Bone marrow (tissue), 2 donors: Measurements from ENCODE around the gene RAPGEF5.

Experiments used
- DNase-seq, 2 donors: peaks; one replicate each; lab custom pipeline; 2025; lab: John Stamatoyannopoulos, UW

RAPGEF5 gene

DNA sequence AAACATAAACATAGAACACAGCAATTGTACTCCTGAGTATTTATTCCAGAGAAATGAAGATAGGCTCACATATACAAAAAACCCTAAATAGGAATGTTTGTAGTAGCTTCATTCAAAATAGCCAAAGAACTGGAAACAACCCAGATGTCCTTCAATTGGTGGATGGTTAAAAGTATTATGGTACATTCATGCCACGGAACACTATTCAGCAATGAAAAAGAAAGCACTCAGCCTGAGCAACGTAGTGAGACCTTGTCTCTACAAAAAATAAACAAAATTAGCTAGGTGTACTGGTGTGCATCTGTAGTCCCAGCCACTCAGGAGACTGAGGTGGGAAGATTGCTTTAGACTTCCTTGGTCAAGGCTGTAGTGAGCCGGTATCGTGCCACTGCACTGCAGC is 94.4 kb downstream of the RAPGEF5 start:
- no peak for DNase-seq

DNA sequence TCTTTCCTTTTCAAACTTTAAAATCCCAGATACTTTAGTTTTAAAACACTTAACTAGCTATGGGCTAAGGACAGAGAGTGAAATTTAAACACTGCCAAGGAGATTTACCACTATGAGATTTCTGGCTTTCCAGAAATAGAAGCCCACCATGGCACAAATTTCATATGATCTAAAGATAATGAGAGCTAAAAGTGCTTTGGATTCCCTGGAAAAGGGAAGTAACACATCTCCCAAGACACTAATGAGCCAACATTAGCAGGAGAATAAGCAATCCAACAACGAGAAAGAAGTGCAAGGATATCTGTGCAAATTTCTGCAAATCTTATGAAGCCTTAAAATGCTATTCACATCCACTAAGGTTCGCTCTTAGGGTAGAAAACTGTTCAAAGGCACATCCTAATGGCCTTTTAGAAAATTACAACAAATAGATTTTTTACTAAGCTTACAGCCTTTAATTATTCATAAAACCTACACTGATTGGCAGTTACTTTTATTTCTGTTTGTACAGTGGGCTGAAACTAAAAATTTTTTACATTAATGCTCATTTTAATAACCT is 100.3 kb downstream of the RAPGEF5 start:
- no peak for DNase-seq

DNA sequence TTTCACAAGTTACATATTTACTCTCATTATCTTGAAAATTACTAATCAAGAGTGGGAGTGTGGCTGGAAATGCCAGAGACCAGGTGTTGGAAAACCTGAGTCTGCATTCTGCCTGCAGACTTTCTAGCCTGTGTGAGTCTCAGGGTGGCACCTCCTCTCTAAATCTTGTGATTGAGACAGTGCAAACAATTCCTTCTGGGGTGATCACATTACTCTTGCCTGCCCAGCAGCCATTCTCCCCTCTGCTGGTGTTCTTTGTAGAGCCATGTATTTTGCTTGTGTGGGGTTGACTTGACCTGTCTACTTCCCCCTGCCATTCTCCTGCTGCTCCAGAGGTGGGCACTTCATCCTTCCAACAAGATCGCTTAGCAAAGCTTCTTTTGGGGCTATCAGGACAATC is 101.1 kb downstream of the RAPGEF5 start:
- DNase-seq = no peak

DNA sequence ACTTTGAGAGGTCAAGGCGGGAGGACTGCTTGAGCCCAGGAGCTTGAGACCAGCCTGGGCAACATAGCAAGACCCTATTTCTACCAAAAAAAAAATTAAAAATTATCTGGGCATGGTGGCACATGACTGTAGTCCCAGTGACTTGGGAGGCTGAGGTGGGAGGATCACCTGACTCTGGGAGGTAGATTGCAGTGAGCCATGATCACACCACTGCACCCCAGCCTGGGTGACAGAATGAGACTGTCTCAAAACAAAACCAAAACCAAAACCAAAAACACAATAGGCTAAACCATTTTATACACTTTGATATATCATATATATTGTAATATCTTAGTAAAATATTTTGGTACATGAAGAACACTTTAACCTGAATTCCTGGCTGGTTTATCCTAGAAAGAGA is 101.6 kb downstream of the RAPGEF5 start:
- no peak for DNase-seq

DNA sequence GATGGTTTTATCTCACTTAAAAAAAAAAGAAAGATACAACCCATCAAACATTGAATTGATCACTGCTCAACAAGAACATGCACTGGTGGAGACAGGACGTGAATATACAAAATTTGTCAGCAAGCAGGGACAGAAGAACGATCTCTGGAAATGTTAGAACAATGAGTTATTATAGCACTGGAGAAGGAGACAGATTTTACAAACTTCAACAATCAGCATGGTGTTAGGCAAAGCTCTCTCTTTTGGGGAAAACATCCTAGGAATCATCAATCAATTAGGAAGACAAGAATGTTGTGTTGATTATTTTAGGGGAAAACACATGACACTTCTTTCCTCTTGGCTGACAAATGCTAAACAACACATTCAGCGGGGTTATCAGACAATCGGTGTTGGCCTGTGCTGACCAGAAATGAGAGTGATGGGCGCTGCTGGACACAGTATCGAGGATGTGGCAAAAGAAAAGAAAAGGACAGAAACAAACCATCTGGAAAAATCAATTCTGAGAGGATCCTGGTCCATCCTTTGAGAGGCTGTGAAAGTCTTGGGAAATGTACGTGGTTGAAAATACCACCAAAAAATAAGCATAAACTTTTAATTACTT is 103.9 kb downstream of the RAPGEF5 start:
- no peak for DNase-seq

DNA sequence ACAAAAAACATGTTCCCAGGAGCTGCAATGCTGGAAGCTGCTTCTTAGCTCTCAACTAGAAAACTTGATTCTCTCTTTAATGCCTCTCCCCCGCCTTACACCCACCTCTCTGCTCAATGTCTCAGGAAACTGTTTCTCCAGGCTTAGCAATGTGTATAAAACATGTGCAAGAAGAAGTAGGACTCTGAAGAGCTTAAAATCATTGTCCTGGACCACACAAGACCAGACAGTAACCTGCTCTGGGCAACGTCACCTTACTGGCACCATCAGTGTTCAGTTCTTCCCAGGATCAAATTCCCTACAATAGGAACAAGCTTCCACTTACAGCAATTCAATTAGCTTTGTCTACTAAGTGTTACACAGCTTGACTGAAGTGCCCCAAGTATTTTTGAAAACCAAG is 104.9 kb downstream of the RAPGEF5 start:
- no peak for DNase-seq

DNA sequence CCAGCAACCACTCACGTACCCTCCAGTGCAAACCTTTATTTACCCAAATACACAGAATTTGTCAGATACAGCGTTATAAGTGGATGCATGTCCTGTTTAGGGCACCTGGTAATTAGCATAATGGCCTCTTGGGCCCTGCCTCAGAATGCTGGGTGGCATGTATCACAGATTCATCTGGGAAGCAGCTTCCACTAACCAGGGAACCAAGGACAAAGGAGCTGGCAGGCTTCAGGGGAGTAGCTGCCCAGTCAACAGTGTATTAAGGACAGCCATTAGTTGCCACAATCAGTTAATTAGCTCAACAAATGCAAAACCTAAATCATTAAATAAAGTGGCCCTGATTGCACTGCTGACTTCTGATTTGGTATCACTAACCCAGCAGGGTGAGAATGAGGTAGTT is 105.7 kb downstream of the RAPGEF5 start:
- DNase-seq = no peak

DNA sequence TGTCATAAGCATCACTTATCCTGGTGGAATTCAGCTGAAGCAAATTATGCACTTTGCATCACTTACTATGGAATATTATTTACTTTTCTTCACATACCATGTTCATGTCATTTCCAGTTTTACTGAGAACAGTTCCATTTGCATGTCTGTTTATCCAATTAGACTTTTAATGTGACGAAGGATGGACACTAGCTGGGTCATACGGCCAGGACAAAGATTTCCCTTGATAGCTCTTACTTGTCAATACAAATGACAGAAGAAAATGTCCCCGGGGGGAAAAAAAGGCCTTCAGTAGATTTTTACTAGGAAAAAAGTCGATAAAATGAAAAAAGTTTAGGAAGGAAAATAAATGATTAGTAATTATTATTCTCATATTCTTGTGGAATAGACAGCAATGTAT is 106.6 kb downstream of the RAPGEF5 start:
- no peak for DNase-seq

DNA sequence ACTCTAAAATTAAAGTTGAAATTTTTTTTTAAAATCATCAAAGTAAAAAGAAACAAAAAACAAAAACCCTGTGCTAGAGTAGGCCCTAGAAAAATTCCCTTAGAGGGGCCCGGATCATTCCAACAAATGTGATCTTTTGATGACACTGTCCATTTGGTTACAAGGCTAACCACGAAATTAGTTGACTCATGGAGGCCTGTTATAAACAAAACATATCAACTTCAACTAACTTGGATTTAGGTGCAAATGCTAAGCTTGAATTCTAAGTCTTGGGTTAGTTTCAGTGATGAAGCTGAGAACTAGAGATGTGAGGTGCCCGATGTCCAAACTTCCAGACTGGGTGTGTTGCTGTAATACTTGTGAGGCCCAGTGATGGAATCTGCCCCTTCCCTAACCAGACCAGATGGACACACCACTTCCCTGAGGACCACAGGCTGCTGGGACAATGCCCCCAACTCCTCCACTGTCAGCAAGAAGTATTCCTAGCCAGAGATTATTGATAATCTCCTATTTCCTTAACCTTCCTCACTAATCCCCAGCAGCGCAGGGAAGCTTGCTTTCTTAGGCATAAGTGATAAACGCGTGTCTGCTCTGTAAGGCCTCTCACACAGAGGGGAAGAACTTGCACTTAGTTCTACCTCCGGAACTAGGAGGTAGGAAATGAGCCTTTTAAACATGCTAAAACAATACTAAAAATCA is 108.7 kb downstream of the RAPGEF5 start:
- no peak for DNase-seq

DNA sequence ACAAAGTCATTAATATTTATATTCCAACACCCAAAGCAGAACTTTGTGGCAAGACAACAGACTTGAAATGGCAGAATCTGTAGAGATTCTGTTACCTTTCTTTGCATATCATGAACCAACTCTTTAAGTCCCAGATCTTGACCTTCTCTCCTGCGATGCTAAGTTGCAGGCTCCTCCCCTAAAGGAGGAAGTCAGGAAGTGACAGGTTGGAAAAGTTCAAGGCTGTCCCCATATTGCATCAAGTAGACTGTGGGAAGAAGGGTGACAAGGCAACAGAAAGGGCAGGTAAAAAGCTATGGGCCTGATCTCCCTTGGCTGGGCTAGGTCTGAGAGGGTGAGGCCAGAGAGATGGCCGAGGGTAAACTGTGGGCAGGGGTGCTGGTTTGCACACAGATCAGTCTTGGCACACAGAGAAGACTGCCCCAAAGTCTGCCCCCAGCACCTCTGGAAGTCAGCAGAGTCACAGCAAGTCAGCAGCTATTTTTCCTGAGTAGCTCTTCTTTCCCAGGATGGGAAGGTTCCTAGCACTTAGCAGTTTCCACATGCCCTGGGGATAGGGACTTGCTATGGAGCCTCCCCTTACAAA is 115.1 kb downstream of the RAPGEF5 start:
- no peak for DNase-seq

DNA sequence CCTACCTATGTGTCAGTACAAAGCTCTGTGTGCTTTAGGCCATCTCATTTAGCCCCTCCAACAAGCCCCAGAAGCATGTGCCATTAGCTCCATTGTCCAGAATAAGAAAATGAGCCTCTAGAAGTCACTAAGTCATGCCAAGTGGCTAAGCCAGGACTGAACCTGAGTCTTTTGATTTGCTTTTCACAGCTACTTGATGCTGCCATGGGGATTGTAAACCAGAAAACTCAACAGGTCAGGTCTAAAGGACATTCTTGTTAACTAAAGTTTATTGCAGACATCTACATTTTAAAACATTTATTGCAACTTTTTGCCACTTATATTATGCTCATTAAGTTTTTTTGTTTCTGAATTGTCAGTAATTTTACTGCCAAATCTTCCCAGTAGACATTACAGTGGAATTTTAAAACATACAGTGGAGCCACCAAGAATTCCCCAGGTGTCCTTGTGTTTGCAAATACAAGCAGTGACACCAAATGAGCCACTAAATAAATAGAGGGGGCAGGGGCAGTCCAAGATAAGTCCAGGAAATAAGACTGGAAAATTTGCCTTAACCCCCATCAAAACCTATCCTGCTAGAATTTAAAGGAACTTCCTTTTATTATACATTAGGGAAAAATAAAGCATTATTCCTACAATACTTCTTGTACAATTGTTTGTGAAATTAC is 115.9 kb downstream of the RAPGEF5 start:
- no peak for DNase-seq

DNA sequence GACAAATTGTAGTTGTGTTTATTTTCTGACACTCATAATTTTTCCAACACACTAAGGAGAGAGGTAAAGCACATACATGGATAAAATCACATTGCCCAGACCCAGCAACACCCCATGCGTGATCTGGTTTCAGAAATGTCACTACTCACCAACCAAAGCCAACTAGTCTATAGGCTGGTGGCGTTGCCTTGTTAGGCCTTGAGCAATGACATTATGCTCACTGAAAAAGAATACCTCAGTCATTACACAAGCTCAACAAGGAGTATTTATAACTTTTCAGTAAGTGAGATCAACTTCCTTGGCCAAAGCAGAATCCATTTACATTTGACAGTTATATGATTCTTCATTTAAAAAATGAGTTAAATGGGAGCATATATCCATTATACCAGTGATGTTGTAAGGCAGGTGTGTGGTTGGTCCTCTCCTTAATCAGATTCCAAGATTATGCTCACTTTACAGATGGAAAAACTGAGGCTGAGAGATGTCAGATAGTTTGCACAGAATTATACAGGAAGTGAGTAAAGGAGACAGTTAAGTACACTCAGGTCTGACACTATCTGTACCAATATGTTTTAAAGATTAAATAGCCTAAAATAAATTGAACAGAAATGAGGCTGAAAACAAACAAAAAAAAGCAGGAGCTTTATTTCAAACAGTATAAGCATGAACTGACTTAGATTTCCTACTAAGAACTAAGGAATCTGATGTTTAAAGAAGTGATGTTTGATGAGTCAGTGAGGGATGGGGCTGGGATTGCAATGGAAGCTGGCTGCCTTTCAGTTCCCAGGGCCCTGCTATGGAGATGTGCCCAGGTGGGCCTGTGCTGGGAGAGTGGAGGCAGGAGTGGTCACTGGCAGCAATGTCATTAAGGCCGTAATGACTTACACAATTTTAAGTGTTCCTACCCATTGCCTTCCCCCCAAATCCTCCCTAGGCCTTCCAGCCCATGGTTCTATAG is 118.3 kb downstream of the RAPGEF5 start:
- DNase-seq = no peak

DNA sequence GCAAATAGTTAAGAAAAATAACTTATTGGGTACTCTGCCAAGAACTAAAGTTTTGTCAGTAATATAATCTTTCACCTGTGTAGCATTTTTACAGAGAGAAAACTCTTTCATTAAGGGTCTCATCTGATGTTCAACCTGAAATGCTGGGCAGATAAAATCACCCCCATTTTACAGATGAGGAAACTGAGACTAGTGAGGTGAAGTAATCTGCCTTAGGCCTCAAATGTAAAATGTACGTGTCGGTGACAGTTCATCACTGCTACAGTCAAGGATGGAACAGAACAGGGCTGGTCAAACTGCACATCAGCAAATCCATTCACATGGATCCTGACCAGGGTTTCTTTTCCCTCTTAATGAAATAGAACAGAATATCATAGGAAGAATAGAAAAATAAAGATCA is 121.8 kb downstream of the RAPGEF5 start:
- no peak for DNase-seq

DNA sequence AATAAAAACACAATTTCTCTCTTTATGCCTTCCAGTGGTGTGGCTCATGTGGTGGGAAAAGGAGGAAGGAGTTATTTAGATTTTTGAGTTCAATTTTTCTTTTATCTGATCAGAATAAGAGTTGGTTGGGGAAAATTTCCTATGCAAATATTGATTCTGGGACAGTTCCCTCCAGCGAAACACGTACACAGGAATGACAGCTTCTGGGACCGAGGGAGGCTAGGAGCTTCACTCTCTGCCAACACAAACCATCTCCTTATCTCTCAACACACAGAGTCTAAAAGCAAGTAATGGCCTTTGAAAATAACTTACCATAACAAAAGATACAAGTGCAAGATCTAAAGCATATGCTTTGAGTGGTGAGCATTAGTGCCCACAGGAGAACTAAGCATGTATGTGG is 122.7 kb downstream of the RAPGEF5 start:
- no peak for DNase-seq

DNA sequence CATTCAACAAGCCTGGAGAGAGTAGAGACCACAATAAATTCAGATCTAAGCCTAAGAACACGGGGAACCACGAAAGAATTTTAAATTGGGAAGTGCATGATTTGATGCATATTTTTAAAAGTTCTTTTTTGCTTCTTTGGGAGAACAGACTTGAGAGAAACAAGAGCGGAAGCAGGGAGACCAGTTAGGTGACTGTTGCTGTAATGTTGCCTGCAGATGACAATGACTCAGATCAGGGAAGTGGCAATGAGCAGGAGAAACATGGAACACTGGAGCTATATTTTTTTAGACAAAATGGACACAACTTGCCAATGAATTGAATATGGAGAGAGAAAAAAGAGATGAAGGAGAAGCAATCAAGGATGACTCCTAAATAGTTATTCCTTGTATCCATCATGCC is 125.1 kb downstream of the RAPGEF5 start:
- DNase-seq = no peak

DNA sequence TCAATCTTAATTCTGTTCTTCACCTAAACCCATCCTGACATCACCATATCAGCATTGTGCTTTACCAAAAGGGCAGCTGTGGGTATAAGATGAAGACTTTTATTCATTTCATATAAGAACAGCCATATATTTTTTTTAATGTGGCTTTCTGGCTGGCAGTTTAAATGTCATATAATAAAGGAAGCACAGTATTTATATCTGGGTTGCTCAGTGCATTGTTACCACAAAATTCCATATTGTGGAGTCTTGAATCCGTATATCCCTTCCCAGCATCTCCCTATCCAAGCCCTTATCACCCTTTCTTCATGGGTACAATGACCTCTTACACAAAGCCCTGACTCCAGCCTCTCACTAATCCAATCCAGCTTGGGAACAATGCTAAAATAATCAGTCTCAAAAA is 125.8 kb downstream of the RAPGEF5 start:
- no peak for DNase-seq

DNA sequence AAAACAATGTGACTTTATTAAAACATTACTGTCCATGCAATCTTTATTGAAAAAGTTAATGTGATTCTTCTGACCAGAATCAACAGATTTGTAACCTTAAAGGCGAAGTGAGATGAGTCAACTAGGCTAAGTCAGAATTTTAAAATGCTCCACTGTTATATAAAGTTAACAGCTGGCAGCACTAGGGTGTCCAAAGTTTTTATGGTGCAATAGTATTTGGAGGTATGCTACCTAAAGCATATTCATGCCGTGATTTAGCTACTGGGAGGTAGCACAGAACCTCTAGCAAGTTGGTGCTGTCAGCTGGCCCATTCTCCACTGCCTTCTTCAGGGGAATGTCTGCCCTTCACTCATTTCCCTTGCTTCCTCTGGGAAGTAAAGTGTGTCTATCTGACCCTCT is 126.7 kb downstream of the RAPGEF5 start:
- DNase-seq = no peak

DNA sequence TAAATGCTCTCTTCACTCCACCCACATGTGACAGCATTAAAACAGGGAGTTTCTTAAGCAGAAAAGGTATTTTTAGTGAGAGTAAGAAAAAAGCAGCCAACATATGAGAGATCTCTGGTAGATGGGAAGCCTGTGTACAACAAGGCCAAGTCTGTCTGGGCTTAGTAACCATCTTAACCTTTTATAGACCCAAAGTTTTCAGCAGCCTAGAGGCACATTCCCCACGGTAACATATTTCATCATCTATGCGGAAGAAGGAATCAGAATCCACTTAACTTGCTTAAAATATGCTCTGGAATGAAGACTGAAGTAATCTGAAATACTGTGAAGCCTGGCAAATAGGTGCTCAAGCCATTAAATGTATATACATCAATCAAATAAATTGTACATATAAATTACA is 127.8 kb downstream of the RAPGEF5 start:
- no peak for DNase-seq

DNA sequence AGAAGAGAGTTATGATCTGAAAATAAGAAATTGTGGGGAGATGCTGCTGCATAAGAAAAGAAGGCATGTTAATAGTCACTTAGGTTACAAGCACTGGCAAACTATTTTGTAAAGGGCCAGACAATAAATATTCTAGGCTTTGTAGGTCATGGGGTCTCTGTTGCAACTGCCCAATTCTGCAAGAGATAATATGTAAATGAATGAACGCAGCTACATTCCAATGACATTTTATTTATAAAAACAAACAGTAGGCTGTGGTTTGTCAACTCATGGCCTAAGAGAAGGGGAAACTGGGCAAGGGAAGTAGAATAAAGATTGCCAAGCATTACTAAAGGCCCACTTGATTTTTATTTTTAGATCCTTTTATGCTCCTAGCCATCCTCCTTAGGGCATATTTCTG is 133.1 kb downstream of the RAPGEF5 start:
- DNase-seq = no peak

DNA sequence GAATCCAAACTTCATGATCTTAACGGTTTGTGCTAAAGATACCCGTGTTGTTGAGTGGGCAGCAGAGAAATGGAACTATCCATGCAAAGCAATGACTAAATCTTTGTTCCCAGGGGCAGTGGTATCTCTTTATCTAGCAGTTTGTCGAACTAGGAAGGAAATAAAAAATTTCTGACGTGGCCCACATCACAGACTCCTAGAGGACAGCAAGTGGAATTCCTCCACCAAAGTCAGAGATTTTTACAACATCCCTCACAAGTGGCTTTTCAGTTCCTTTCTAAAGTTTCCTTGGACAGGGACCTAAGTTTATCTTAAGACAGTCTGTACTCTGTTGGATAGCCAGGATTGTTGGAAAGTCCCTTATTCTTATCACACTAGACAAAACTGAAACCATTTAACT is 136.0 kb downstream of the RAPGEF5 start:
- DNase-seq = no peak

DNA sequence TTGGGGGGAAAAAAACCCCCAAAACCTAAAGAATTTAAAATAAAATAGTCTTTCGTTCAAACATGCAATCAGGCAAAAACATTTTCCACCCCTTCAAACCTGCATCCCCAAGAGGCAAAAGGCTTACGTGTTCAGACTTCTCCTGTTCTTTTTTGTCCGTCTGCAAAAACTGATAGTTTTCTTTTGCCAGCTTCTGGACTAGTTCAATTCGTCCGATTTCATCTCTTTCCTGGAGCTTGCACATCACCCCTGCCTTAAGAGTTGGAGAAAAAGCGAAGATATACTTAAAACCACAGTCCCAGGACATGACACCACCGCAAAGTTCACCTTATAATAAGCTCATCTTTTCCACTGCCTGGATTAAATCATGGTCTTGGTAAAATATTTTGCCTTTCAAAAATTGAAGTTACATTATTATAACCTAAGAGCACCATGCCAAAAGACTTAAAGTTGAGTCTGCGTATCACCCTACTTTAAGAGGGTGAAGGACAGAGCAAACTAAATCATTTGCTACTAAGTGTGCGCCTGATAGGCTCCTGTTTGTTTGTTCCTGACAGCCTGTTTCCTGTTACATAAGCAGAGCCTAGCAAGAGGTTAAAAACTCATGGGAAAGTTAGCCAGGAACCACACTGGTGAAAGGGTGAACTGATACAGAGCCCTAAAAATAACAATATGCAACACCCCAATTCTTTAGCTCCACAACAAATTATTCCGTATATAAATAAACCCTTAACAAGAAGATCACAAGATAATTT is 137.0 kb downstream of the RAPGEF5 start:
- DNase-seq = no peak
